ENCODE measurements around the gene MB. TPM values are rescaled to one million over a fixed set of nuclear protein-coding genes. Genes with fewer than 3 reads are reported as not detected.

The MB gene
- total RNA-seq, 1 experiment from 2014 or later, result not detected

DNA sequence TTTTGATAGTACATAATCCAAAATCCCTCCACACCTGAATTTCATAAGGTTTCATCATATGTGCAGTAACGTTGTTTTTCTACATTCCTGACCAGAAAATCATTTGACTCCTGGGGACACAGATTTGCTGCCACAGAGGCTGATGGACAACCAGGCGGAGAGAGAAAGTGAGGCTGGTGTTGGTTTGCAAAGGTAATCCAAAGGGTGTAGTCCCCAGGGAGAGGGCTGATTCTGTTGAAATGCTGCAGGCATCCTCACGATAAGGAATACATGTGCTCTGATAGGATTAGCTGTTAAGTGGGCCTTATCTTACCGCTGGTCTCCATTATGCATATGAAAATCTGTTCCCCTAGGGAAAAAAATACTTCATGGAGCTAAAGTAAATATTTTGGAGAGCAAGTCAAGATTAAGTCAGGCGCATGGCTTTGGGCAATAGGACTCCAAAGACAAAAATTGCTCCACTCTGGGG lies 39.2 kb upstream of the MB start:
- H3K27me3 Mint-ChIP-seq (ENCODE audit: unreplicated experiment), result no peaks in the 10 kb centered on the region
- H3K4me3 Mint-ChIP-seq (ENCODE audit: low read depth, unreplicated experiment), result no peak overlapping the region
- peaks cover 20% of the 10 kb centered on the region for H3K36me3 Mint-ChIP-seq (ENCODE audit: insufficient read depth, unreplicated experiment)
- no TSS peak for BruUV-seq (replicated peaks)
- no peak for DNase-seq
- peaks cover 11% of the 10 kb centered on the region for H3K4me1 Mint-ChIP-seq (ENCODE audit: low read depth, unreplicated experiment)
- CTCF ChIA-PET, result no interaction called here
- intact Hi-C loops (cut with micrococcal nuclease; ENCODE audit: unreplicated experiment), result no loop called here
- peak overlapping the region; percentile 44 for H3K27ac Mint-ChIP-seq (ENCODE audit: unreplicated experiment)
- TF ChIP-seq, protein P1, sequence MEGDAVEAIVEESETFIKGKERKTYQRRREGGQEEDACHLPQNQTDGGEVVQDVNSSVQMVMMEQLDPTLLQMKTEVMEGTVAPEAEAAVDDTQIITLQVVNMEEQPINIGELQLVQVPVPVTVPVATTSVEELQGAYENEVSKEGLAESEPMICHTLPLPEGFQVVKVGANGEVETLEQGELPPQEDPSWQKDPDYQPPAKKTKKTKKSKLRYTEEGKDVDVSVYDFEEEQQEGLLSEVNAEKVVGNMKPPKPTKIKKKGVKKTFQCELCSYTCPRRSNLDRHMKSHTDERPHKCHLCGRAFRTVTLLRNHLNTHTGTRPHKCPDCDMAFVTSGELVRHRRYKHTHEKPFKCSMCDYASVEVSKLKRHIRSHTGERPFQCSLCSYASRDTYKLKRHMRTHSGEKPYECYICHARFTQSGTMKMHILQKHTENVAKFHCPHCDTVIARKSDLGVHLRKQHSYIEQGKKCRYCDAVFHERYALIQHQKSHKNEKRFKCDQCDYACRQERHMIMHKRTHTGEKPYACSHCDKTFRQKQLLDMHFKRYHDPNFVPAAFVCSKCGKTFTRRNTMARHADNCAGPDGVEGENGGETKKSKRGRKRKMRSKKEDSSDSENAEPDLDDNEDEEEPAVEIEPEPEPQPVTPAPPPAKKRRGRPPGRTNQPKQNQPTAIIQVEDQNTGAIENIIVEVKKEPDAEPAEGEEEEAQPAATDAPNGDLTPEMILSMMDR (IDR thresholded peaks at IDR 0.05; ENCODE audit: unreplicated experiment), result no peak
- peaks cover 7% of the 10 kb centered on the region for H3K9me3 Mint-ChIP-seq (ENCODE audit: low read depth, unreplicated experiment)

DNA sequence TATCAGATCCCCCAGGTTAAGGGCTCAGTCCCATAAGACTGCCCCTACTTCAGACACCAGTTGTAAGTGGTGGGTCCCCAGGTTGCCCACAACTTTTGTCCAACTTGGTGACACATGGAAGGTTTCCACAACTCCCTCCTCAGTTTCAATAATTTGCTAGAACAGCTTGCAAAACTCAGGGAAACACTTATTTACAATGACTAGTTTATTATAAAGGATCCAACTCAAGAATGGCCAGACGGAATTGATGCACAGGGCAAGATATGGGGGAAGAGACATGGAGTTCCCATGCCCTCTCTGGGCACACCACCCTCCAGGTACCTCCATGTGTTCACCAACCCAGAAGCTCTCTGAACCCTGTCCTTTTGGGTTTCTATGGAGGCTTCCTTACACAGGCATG lies 36.7 kb upstream of the MB start:
- H3K4me1 Mint-ChIP-seq (ENCODE audit: low read depth, unreplicated experiment), result peaks cover 20% of the 10 kb centered on the region
- no peaks in the 10 kb centered on the region for H3K27me3 Mint-ChIP-seq (ENCODE audit: unreplicated experiment)
- H3K4me3 Mint-ChIP-seq (ENCODE audit: low read depth, unreplicated experiment), result no peak overlapping the region
- H3K36me3 Mint-ChIP-seq (ENCODE audit: insufficient read depth, unreplicated experiment), result peaks cover 22% of the 10 kb centered on the region
- no peak for DNase-seq
- peaks cover 7% of the 10 kb centered on the region for H3K9me3 Mint-ChIP-seq (ENCODE audit: low read depth, unreplicated experiment)
- no peak overlapping the region for H3K27ac Mint-ChIP-seq (ENCODE audit: unreplicated experiment)
- no TSS peak for BruUV-seq (replicated peaks)
- CTCF ChIA-PET, result no interaction called here
- intact Hi-C loops (cut with micrococcal nuclease; ENCODE audit: unreplicated experiment), result no loop called here
- TF ChIP-seq, protein P1 (IDR thresholded peaks at IDR 0.05; ENCODE audit: unreplicated experiment), result no peak

DNA sequence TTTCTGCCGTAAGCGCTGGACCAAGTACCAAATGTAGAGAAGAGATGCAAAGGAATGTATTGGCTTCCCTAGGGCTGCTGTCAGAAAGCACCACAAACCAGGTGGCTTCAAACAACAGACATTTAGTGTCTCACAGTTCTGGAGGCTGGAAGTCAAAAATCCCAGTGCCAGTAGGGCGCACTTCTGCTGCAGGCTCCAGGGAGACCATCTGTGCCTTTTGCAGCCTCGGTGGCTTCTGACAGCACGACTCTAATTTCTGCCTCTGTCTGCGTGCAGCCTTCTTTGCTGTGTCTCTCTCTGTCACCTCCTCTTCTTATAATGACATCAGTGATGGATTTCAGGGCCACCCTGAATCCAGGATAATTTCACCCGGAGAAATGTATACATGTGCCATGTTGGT lies 34.0 kb upstream of the MB start:
- DNase-seq, result no peak
- Mint-ChIP-seq H3K4me1 (ENCODE audit: low read depth, unreplicated experiment) (peaks cover 20% of the 10 kb centered on the region), H3K27me3 (ENCODE audit: unreplicated experiment) (no peaks in the 10 kb centered on the region), H3K27ac (ENCODE audit: unreplicated experiment) (no peak overlapping the region), H3K9me3 (ENCODE audit: low read depth, unreplicated experiment) (peaks cover 5% of the 10 kb centered on the region), H3K36me3 (ENCODE audit: insufficient read depth, unreplicated experiment) (peaks cover 19% of the 10 kb centered on the region), H3K4me3 (ENCODE audit: low read depth, unreplicated experiment) (no peak overlapping the region)
- TF ChIP-seq, protein P1 (IDR thresholded peaks at IDR 0.05; ENCODE audit: unreplicated experiment), result no peak
- no TSS peak for BruUV-seq (replicated peaks)
- intact Hi-C loops (cut with micrococcal nuclease; ENCODE audit: unreplicated experiment), result no loop called here
- CTCF ChIA-PET, result interaction anchor here (2.2 kb wide), 1 partner anchor 23 kb away, joined by 6 read pairs; no protein-coding TSS in a partner anchor

DNA sequence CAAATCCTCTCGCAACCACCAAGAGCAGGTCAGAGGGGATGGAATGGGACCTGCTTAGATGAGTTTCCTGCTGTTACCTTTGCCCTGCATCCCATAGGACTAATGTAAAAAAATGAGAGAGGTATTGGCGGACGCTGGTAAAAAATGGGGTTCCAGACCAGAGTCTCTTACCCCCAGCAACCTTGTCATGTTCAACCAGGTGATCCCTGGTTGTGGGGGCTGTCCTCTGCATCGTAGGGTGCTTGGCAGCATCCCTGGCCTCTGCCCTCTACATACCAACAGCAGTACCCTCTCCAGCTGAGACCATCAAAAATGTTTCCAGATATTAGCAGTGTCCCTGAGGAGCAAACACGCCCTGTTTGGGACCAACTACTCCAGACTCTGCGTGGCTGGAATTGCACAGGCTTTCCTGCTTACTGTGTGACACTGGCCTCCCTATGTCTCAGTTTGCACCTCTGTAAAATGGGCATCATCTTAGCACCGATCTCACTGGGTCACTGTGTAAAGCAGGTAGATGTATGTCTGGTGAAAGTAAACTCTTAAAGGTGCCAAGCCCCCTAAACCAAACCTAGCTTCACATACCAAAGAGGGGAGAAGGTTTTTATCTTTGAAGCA lies 32.6 kb upstream of the MB start:
- no peaks in the 10 kb centered on the region for H3K27me3 Mint-ChIP-seq (ENCODE audit: unreplicated experiment)
- BruUV-seq (replicated peaks), result no TSS peak
- TF ChIP-seq, protein P1 (IDR thresholded peaks at IDR 0.05; ENCODE audit: unreplicated experiment), result no peak
- H3K4me1 Mint-ChIP-seq (ENCODE audit: low read depth, unreplicated experiment), result peaks cover 15% of the 10 kb centered on the region
- peak overlapping the region; percentile 97 for H3K4me3 Mint-ChIP-seq (ENCODE audit: low read depth, unreplicated experiment)
- peaks cover 17% of the 10 kb centered on the region for H3K36me3 Mint-ChIP-seq (ENCODE audit: insufficient read depth, unreplicated experiment)
- intact Hi-C loops (cut with micrococcal nuclease; ENCODE audit: unreplicated experiment), result no loop called here
- H3K9me3 Mint-ChIP-seq (ENCODE audit: low read depth, unreplicated experiment), result peaks cover 5% of the 10 kb centered on the region
- DNase-seq, result no peak
- peak overlapping the region; percentile 100 for H3K27ac Mint-ChIP-seq (ENCODE audit: unreplicated experiment)
- CTCF ChIA-PET, result interaction anchor here (0.6 to 2.2 kb wide), 3 partner anchors 19 to 336 kb away, joined by 4 to 6 read pairs (median 5); no protein-coding TSS in a partner anchor

All from Calu3 (cell line).